Ascending aorta (tissue), 2 donors: ENCODE data around the gene LPO. TPM values are rescaled to one million over a fixed set of nuclear protein-coding genes. Genes with fewer than 3 reads are reported as not detected.

Experiments used
- DNase-seq, 2 donors: peaks; one replicate each; pipeline ENCODE4 v3.0.0-alpha.2; 2019; ENCODE audit warnings: low spot score in 2 of 2
- H3K27ac ChIP-seq, 2 donors: fragments of 200-600 bp; sonication (generic); one replicate each; pipeline ENCODE4 v1.5.1; 2016 to 2017; ENCODE audit warnings: mild to moderate bottlenecking in 1 of 2
- H3K27me3 ChIP-seq: fragments of 200-600 bp; sonication (generic); one replicate; pipeline ENCODE4 v1.5.1; 2017
- H3K36me3 ChIP-seq, 2 donors: fragments of 200-600 bp; sonication (generic); one replicate each; pipeline ENCODE4 v1.5.1; 2016
- H3K4me1 ChIP-seq, 2 donors: fragments of 200-600 bp; sonication (generic); one replicate each; pipeline ENCODE4 v1.5.1; 2016 to 2017; ENCODE audit warnings: mild to moderate bottlenecking in 1 of 2
- H3K4me3 ChIP-seq, 2 donors: fragments of 200-600 bp; sonication (generic); one replicate each; pipeline ENCODE4 v1.5.1; 2016 to 2017; ENCODE audit warnings: mild to moderate bottlenecking in 1 of 2
- H3K9me3 ChIP-seq, 2 donors: fragments of 200-600 bp; sonication (generic); one replicate each; pipeline ENCODE4 v1.5.1; 2016
- CTCF ChIP-seq, 3 experiments: fragments of 200-600 bp in 2 of 3; fragments of 450-650 bp in 1 of 3; sonication (generic) in 2 of 3; IDR thresholded peaks; one replicate each; pipeline ENCODE4 v1.5.1; 2016 to 2019; ENCODE audit warnings: antibody characterized with exemption in 3 of 3, mild to moderate bottlenecking in 1 of 3, moderate library complexity in 1 of 3
- intact Hi-C: fragments of 100-400 bp; cut with DNase I; formaldehyde crosslinking; loops from one replicate; pipeline ENCODE4 v1.15.1; 2023
- total RNA-seq: library from RNA; depleted of rRNA; stranded (reverse); fragments of >200 nt; gene quantifications from one replicate; pipeline ENCODE4 v1.1.0, GENCODE V29; 2016

The LPO gene
- total RNA-seq, 1 donor from 2014 or later, result not detected

GRCh38 chr17:58271216-58271931 is 33.0 kb downstream of the LPO start:
- no peak overlapping the region for H3K27ac ChIP-seq
- no peak for DNase-seq
- intact Hi-C loops, result no loop called here
- H3K4me3 ChIP-seq, result no peak overlapping the region
- no peaks in the 10 kb centered on the region for H3K36me3 ChIP-seq
- H3K27me3 ChIP-seq, result no peaks in the 10 kb centered on the region
- no peak for TF ChIP-seq CTCF (IDR thresholded peaks at IDR 0.05)
- no peaks in the 10 kb centered on the region for H3K4me1 ChIP-seq
- no peaks in the 10 kb centered on the region for H3K9me3 ChIP-seq

GRCh38 chr17:58272367-58273280 is 34.2 kb downstream of the LPO start:
- Histone ChIP-seq H3K4me1 (no peaks in the 10 kb centered on the region), H3K4me3 (no peak overlapping the region), H3K27ac (no peak overlapping the region), H3K36me3 (no peaks in the 10 kb centered on the region), H3K9me3 (no peaks in the 10 kb centered on the region), H3K27me3 (no peaks in the 10 kb centered on the region)
- no peak for TF ChIP-seq CTCF (IDR thresholded peaks at IDR 0.05)
- no peak for DNase-seq
- intact Hi-C loops, result no loop called here

GRCh38 chr17:58273453-58274104 is 35.2 kb downstream of the LPO start:
- H3K27ac ChIP-seq, result no peak overlapping the region

GRCh38 chr17:58275417-58275816 is 37.0 kb downstream of the LPO start:
- Histone ChIP-seq H3K36me3 (no peaks in the 10 kb centered on the region), H3K4me1 (no peaks in the 10 kb centered on the region), H3K9me3 (no peaks in the 10 kb centered on the region), H3K4me3 (no peak overlapping the region), H3K27ac (no peak overlapping the region), H3K27me3 (no peaks in the 10 kb centered on the region)
- no peak for DNase-seq
- TF ChIP-seq CTCF (IDR thresholded peaks at IDR 0.05), result no peak
- intact Hi-C loops, result no loop called here

More at GRCh38 chr17:58273453-58274104, 35.2 kb downstream of the LPO start:
- no peak overlapping the region for H3K4me3 ChIP-seq
- intact Hi-C loops, result no loop called here
- no peaks in the 10 kb centered on the region for H3K36me3 ChIP-seq
- H3K9me3 ChIP-seq, result no peaks in the 10 kb centered on the region
- no peak for TF ChIP-seq CTCF (IDR thresholded peaks at IDR 0.05)
- no peaks in the 10 kb centered on the region for H3K4me1 ChIP-seq
- DNase-seq, result no peak
- no peaks in the 10 kb centered on the region for H3K27me3 ChIP-seq

- DNase-seq, result no peak
- no peaks in the 10 kb centered on the region for H3K9me3 ChIP-seq
- no peaks in the 10 kb centered on the region for H3K27me3 ChIP-seq
- H3K27ac ChIP-seq, result no peak overlapping the region
- no peak overlapping the region for H3K4me3 ChIP-seq
- intact Hi-C loops, result no loop called here
- no peak for TF ChIP-seq CTCF (IDR thresholded peaks at IDR 0.05)
- no peaks in the 10 kb centered on the region for H3K4me1 ChIP-seq
- H3K36me3 ChIP-seq, result no peaks in the 10 kb centered on the region
These were observed 38.0 kb downstream of the LPO start for GRCh38 chr17:58276423-58276822.
